OCI-LY3 (cell line): ENCODE data around the gene PDXK.

Source experiments
- H2AFZ ChIP-seq: fragments of 200-600, 300-600 bp; shearing (Covaris generic); 2 replicates; pipeline ENCODE4 v1.6.0; 2014; ENCODE audit warnings: antibody characterized with exemption, low read depth, low read length
- H3K27ac ChIP-seq: fragments of 200-600, 300-600 bp; sonication (generic); 2 replicates; pipeline ENCODE4 v1.5.1; 2014; ENCODE audit warnings: mild to moderate bottlenecking, low read length, moderate library complexity, mixed read lengths
- H3K27me3 ChIP-seq: fragments of 200-600, 300-600 bp; sonication (generic); 2 replicates; pipeline ENCODE4 v1.6.1; 2014; ENCODE audit warnings: low read depth, low read length, mixed read lengths
- H3K36me3 ChIP-seq: fragments of 200-600, 300-600 bp; sonication (generic); replicated peaks from 2 replicates; pipeline ENCODE3; 2014; ENCODE audit warnings: low read depth, low read length, mixed read lengths
- H3K4me1 ChIP-seq: fragments of 300-600, 200-600 bp; sonication (generic); 2 replicates; pipeline ENCODE4 v1.6.1; 2014; ENCODE audit warnings: low read length, mixed read lengths
- H3K4me2 ChIP-seq: fragments of 200-600, 300-600 bp; sonication (generic); 2 replicates; pipeline ENCODE4 v1.6.1; 2014; ENCODE audit warnings: low read length, mixed read lengths
- H3K4me3 ChIP-seq: fragments of 300-600, 200-600 bp; sonication (generic); 2 replicates; pipeline ENCODE4 v1.5.1; 2014; ENCODE audit warnings: antibody characterized with exemption, mild to moderate bottlenecking, low read length, moderate library complexity
- H3K79me2 ChIP-seq: fragments of 300-600, 200-600 bp; shearing (Covaris generic); 2 replicates; pipeline ENCODE4 v1.6.1; 2014; ENCODE audit warnings: mild to moderate bottlenecking, low read length, mixed read lengths
- H3K9ac ChIP-seq: fragments of 300-600, 200-600 bp; shearing (Covaris generic); 2 replicates; pipeline ENCODE4 v1.6.0; 2014; ENCODE audit warnings: mild to moderate bottlenecking, low read length, moderate library complexity
- H3K9me3 ChIP-seq: fragments of 200-600, 300-600 bp; shearing (Covaris generic); 2 replicates; pipeline ENCODE4 v1.6.1; 2014; ENCODE audit warnings: low read length, mixed read lengths; ENCODE audit not compliant: insufficient read depth
- H4K20me1 ChIP-seq: fragments of 200-600, 300-600 bp; sonication (generic); 2 replicates; pipeline ENCODE4 v1.6.1; 2016; ENCODE audit warnings: low read length, mixed read lengths; ENCODE audit not compliant: insufficient read depth
- EZH2phosphoT487 ChIP-seq: fragments of 200-600 bp; shearing (Covaris generic); IDR thresholded peaks from 2 replicates; pipeline ENCODE4 v1.6.1; 2018; ENCODE audit warnings: antibody characterized with exemption, mixed run types, low read depth
- TF ChIP-seq, protein P1 (sequence below): fragments of 200-600, 300-600 bp; sonication (generic); IDR thresholded peaks from 2 replicates; pipeline ENCODE4 v1.5.1; 2014; ENCODE audit warnings: antibody characterized with exemption, low read length, low read depth

The PDXK gene

DNA sequence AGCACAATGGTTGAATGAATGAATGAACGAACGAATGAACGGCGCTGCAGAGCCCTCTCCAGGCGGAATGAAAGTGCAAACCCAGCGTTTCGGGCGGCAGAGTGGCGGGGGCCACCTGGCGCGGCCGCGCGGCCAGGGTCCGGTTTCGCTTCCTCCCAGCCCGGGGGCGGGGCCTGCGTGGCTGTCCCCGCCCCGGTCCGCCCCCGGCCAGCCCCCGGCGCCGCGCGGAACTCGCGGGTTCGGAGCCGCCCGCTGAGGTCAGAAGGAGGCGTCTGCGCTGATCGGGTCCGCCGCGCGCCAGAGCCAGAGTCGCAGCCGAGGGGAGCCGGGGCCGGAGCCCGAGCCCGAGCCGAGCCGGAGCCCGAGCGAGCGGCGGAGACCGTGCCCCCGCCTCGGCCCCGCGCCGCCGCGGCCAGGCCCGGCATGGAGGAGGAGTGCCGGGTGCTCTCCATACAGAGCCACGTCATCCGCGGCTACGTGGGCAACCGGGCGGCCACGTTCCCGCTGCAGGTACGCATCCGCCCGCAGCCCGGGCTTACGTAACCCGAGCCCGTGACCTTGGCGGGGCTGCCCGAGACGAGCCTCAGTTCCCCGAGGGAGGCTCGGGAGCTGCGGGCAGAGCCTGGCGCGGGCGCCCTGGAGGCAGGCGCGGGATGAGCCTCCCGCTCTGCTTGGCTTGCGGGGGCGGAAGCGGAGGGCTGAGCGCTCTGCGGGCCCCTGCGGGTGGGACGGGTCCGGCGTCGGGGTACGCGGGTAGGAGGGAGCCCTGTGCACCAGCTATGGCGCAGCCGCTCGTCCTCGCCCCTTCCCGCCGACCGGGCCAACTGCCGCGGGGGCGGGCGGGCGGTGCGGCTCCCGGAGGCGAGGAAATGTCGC, at the start of gene PDXK:
PDXK (plus strand) TSS at position 258 of the 876 bp plus-strand sequence; CDS start at position 424, 166 bp downstream.
- H3K9me3 ChIP-seq: no peaks in the 10 kb centered on the region
- peaks cover 37% of the 10 kb centered on the region for H4K20me1 ChIP-seq
- TF ChIP-seq, protein P1, sequence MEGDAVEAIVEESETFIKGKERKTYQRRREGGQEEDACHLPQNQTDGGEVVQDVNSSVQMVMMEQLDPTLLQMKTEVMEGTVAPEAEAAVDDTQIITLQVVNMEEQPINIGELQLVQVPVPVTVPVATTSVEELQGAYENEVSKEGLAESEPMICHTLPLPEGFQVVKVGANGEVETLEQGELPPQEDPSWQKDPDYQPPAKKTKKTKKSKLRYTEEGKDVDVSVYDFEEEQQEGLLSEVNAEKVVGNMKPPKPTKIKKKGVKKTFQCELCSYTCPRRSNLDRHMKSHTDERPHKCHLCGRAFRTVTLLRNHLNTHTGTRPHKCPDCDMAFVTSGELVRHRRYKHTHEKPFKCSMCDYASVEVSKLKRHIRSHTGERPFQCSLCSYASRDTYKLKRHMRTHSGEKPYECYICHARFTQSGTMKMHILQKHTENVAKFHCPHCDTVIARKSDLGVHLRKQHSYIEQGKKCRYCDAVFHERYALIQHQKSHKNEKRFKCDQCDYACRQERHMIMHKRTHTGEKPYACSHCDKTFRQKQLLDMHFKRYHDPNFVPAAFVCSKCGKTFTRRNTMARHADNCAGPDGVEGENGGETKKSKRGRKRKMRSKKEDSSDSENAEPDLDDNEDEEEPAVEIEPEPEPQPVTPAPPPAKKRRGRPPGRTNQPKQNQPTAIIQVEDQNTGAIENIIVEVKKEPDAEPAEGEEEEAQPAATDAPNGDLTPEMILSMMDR: no peak
- TF ChIP-seq EZH2phosphoT487: no peak
- H3K4me3 ChIP-seq: peak within 1 kb of the TSS; percentile 95
- peaks cover 19% of the 10 kb centered on the region for H3K27me3 ChIP-seq
- H3K27ac ChIP-seq: peak within 1 kb of the TSS; percentile 35
- H2AFZ ChIP-seq: peak within 1 kb of the TSS; percentile 45; the same call in 1 of the 2 replicates
- peaks cover 7% of the 10 kb centered on the region for H3K36me3 ChIP-seq
- peaks cover 40% of the 10 kb centered on the region for H3K79me2 ChIP-seq
- H3K9ac ChIP-seq: peak within 1 kb of the TSS; percentile 88
- peaks cover 34% of the 10 kb centered on the region for H3K4me1 ChIP-seq
- H3K4me2 ChIP-seq: peak within 1 kb of the TSS; percentile 91

- Histone ChIP-seq H2AFZ (no peak overlapping the region), H3K4me2 (no peak overlapping the region), H3K36me3 (peaks cover 29% of the 10 kb centered on the region), H3K9ac (no peak overlapping the region), H3K9me3 (no peaks in the 10 kb centered on the region), H3K27ac (no peak overlapping the region), H4K20me1 (0 out of 2 replicates have a peak, but pooled peaks cover 7% of the 10 kb centered on the region), H3K79me2 (peaks cover 69% of the 10 kb centered on the region), H3K4me1 (no peaks in the 10 kb centered on the region), H3K27me3 (no peaks in the 10 kb centered on the region), H3K4me3 (no peak overlapping the region)
- TF ChIP-seq, protein P1: no peak
- TF ChIP-seq EZH2phosphoT487: no peak
Measured at GRCh38 chr21:43669828-43670605, 48.9 kb upstream of the PDXK start.

- Histone ChIP-seq H3K4me1 (no peaks in the 10 kb centered on the region), H3K9ac (no peak overlapping the region), H2AFZ (no peak overlapping the region), H3K9me3 (no peaks in the 10 kb centered on the region), H3K79me2 (peaks cover 37% of the 10 kb centered on the region), H4K20me1 (no peaks in the 10 kb centered on the region), H3K27ac (no peak overlapping the region), H3K36me3 (peaks cover 30% of the 10 kb centered on the region), H3K27me3 (no peaks in the 10 kb centered on the region), H3K4me2 (no peak overlapping the region), H3K4me3 (no peak overlapping the region)
- no peak for TF ChIP-seq EZH2phosphoT487
- TF ChIP-seq, protein P1: no peak
Measured at GRCh38 chr21:43675871-43676270, 43.1 kb upstream of the PDXK start.

GRCh38 chr21:43676391-43676790, 42.5 kb upstream of the PDXK start:
- H3K4me1 ChIP-seq: no peaks in the 10 kb centered on the region
- H3K4me3 ChIP-seq: no peak overlapping the region
- H3K27me3 ChIP-seq: no peaks in the 10 kb centered on the region
- TF ChIP-seq, protein P1: no peak
- no peak for TF ChIP-seq EZH2phosphoT487
- no peaks in the 10 kb centered on the region for H3K9me3 ChIP-seq
- H3K27ac ChIP-seq: no peak overlapping the region
- H3K36me3 ChIP-seq: peaks cover 30% of the 10 kb centered on the region
- no peak overlapping the region for H2AFZ ChIP-seq
- H3K9ac ChIP-seq: no peak overlapping the region
- no peak overlapping the region for H3K4me2 ChIP-seq
- H4K20me1 ChIP-seq: no peaks in the 10 kb centered on the region
- peaks cover 33% of the 10 kb centered on the region for H3K79me2 ChIP-seq
